NCI-H146 (cell line): ENCODE measurements around the gene NDE1.
A peak's percentile ranks its signal among the peaks of the same experiment; 100 is the strongest.
"Not testable (repeated sequence)": the region's sequence is repeated elsewhere in the genome, so short reads cannot be mapped to it uniquely, and the experiment has no call there.

Source experiments
- DNase-seq: peaks from one replicate; lab custom pipeline; 2025; lab: John Stamatoyannopoulos, UW

NDE1 gene

DNA sequence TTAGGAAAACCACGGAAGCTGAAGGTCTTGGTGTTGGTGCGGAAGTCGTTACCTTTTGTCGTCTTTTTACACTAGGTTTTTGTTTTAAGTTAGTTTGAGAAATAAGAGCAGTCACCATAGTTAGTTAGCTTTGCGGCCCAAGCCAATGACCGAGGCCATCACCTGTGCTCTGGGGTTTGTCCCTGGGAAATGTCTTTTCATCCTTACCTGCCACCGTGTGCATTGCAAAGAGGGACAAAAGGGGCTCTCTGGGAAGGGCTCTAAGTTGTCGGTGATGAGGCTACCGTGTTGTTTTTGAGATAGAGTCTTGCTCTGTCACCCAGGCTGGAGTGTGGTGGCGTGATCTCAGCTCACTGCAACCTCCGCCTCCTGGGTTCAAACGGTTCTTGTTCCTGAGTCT, 49.8 kb downstream of the NDE1 start:
- DNase-seq: no peak

DNA sequence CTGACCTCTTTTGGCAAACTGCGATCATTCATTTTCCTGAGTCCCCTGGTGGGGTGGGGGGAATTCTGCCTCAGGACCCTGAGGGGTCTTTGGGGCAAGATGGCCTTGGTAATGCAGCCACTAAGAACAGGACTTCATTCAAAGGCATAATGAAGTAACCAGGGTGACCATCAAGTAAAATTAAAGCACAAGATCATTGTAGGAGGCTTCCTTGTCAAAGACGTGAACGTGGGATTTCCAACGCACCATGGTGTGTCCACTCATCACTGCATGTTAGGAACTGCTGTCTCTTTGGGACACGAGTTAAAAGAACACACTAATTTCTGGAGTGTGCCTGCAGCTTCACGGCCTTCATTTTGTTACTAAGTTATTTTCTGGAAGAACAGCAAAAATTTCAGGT, 51.3 kb downstream of the NDE1 start:
- DNase-seq: no peak

DNA sequence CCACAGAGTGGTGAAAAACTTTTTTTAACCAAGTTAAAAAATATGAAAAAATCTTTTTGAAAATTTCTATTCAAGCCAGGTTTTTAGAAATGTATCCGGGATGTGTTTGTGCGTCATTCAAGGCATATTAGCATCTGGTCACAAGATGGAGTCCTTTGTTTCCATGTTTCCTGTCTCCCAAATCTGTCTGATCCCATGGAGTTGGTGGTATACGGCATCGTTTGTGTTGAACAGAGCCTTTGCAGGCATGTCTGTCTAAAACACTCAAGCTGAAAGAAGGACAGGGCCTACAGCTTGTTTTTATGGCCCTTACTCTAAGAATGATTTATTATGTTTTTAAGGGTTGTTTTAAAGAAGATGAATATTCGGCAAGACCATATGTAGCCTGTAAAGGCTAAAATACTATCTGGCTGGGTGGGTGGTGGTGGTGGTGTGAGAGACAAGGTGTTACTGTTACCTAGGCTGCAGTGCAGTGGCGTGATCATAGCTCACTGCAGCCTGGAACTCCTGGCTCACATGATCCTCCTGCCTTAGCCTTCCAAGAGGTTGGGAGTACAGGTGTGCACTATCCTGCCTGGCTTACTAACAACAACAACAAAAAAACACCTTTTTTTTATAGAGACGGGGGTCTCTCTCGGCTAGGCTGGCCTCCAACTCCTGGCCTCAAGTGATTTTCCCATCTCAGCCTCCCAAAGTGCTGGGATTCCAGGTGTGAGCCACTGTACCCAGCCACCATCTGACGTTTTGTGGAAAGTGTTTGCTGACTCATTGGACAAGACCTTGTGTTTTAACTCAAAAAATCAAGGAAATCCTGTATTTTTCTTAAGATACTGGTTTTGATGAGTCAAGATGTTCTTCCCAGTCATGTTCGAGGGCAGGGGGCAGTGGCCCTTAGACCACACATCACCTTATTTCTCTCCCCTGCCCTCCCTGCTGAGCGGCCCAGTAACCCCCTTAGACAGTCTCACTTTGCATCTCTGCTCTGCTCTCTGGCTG, 52.2 kb downstream of the NDE1 start:
- DNase-seq: no peak

DNA sequence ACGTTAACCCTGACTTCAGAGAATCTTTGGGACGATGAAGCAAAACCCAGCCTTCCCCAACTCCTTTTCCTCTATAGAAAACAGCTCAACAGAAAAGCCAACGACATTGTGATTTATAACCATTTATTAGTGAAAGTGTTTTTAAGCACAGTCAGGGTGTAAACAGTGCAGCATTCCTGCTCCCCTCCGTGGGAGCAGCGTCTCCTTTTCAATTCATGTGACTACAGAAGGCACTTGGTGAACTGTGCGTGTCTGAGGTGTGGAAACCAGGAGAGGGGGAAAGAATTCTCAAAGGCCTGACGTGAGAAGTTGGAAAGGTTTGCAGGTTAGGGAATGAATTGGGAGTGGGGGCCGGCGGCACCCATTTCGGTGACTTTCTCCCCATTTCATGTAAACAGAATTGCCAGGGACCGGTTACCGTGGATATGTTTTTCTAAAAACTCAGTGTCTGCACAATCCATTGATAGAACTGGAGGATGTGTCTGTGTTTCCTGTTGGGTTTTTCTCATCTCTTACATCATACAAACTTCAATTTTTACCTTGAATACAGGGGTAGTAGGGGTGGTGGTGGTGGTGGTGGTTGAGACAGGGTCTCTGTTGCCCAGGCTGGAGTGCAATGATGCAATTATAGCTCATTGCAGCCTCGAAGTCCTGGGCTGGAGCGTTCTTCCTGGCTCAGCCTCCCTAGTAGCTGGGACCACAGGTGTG, 53.1 kb downstream of the NDE1 start:
- DNase-seq: no peak

DNA sequence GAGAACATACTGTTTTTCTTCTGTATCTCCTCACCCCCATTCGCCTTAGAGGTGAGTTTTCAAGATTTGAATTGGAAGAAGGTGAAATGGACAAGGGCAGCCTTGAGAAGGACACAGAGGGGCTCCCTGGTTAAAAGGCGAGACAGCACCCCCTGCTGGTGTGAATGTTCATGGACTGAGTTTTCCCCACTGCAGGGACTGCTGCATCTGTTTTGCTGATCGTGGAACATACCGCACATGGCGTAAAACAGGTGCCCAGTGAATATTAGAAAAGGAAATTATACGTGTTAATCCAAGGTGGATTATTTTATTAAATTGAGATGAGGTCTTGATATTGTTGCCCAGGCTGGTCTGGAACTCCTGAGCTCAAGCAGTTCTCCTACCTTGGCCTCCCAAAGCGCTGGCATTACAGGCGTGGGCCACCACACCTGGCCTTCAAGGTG, 54.5 kb downstream of the NDE1 start:
- DNase-seq: peak; percentile 59

DNA sequence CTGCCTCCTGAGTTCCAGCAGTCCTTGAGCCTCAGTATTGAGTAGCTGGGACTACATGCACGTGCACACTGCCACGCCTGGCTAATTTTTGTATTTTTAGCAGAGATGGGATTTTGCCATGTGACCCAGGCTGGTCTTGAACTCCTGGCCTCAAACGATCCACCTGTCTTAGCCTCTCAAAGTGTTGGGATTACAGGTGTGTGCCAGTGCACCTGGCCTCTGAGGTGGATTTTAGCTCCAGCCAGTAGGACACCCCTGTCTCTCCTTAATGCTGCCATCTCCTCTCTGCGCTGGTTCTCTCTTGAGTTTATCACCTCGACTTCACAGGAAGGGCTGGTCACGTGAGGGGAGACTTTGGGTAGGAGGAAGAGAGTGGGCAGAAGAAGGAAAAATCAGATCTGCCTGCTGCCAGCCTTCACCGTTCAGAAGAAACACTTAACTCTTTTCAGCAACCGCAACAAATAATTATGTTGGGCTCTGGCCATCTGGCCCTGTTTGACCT, 55.1 kb downstream of the NDE1 start:
- no peak for DNase-seq

DNA sequence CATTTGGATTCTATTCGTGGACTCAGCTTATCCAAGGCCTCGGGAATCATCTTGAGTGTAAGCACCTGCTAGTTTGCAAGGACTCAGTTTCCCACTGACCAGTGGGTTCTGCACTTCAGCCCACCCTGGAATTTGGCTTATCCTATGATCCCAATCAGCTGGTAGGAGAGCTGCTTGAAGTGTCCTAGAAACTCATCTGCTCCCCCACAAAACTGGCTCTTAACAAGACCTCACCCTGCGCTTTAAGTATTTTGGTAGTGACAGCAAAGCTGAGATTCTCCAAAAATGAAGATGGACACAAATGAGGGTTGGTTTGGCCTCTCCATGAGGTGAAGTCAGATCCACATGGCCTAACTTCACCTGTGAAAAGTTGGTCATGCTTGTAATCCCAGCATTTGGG, 57.3 kb downstream of the NDE1 start:
- DNase-seq: no peak

DNA sequence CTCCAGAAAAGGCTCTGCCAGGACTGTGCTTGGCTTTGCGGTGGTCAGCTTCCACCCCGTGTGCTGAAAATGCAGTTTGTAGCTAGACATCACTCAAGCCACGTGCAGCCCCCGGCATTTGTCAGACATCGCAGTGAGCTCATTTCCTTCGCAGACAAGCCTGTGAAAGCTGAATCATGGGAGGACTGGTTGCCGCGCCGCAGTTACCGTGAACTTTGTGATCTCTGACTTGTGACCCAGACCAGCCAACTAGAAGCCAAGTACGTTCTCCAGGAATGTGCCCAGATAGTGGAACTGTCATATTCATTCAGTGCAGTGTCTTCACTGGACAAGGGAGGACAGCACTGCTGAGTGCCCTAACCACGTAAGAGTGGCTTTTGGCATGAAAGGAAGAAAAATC, 58.1 kb downstream of the NDE1 start:
- no peak for DNase-seq

DNA sequence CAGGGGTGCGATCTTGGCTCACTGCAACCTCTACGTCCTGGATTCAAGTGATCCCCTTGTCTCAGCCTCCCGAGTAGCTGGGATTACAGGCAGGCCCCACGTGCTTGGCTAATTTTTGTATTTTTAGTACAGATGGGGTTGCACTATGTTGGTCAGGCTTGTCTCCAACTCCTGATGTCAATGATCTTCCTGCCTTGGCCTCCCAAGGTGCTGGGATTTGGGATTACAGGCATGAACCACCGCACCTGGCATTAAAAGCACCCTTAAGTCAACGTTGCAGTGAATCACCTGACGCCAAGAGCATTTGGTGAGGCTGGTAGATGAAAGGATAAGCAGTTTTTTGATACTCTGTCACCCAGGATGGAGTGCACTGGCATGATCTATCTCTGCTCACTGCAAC, 59.0 kb downstream of the NDE1 start:
- DNase-seq: no peak

DNA sequence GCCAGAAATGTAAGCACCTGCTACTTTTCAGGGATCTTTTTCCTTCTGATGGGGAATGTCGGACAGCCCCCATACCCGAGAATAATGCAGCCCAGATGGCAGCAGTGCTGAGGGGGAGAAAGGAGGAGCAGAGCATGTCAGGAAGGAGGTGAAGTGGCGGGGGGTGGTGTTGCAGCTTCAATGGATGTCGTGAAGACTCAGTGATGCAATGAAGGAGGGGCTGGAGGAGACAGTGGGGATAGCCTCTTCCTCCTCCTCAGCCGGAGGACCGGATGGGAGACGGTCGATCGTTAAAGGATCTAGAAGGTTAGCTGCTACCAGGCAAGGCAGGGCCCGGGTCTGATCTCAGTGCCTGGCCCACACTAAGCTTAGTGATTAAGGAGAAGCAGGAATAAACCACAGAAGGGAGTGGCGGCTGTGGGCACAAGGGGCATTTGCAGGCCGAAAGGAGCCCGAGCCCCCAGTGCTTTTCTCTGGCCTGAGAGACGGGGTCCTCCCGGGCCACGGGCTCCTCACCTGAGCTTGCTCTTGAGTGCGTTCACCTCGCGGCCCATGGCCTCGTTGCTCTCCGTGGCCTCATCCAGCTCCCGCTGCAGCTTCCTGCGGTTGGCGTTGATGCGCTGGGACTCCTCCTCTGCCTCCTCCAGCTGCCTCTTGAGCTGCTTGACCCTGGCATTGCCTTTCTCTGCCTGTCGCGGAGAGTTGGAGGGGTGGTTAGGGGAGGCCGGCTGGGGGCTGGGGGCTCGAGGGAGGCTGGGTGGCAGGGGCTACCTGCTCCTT, 64.5 kb downstream of the NDE1 start:
- no peak for DNase-seq

DNA sequence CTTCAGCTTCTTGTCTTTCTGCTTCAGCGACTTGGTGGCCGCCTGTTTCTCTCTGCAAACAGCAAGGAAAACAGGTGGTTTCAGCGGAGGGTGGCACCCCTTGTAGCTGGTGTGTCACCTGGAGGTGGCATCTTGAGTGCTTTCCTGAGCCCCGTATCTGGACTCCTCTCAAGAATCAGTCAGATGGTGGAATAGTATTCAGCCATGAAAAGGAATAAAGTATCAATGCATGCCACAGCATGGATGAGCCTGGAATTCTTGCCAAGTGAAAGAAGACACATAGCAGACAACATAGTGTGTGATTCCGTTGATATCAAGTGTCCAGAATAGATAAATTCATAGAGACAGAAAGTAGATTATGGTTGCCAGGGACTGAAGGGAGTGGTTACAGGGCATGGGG, 65.2 kb downstream of the NDE1 start:
- DNase-seq: no peak

DNA sequence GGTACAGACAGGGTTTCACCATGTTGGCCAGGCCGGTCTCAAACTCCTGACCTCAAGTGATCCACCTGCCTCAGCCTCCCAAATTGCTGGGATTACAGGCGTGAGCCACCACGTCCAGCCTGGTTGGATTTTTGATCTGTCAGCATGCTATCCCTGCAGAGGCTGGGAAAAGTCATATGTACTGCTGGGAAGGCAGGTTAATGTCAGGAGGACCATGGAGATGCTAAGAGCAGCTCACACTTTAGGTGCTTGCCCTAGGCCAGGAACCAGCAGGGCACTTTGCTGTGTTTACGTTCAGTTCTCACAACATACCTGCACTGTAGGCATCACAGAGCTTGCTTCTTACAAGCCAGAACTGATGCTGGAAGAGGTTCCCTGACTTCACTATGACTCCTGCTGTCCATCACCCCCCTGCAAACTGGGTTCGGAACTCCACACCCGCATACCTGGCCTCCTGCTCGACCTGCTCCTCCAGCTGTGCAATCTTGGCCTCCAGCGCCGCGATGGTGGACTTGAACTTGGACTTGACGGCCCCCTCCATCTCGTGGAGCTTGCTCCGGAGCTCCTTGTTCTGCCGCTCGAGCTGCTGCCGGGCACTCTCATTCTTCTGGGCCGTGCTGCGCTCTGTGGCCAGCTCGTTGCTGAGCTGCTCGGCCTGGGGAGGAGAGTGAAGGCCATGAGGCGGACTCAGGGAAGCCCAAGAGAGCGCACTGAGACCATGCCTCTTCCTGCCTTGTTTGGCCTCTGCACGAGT, 66.8 kb downstream of the NDE1 start:
- DNase-seq: no peak

DNA sequence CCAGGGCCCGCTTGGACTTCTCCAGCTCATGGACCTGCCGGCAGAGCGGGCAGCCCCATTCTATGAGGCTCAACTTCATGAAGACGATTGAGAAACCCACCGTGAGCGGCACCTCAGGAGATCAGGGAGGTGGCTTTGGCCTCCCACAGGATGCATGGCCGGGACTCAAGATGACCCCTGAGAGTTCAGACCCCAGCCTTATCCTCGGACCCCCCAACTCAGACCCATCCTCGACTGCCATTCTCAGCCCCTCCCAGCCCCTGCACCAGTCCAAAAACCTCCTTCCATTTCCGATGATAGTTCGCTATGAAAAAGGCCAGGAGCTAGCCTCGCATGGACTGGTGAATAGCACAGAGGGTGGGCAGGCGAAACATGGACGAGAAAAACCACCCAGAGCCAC, 71.0 kb downstream of the NDE1 start:
- DNase-seq: no peak

DNA sequence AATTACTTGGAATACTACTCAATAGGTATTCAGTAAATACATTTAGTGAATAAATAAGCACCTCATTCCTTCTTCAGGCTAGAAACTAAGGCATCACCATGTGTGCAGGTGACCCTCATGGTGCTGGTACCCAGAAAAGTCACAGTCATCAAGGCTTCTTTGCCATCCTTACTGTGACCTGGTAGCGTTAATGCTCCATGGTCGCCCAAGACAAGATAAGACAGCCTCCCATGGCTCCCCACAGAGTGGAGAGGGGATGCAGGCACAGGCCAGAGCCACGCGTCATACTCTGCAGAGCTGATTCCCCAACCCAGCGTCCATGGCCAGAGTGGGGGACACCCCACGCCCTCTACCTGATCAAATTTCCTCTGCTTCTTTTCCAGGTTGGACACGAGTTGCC, 73.8 kb downstream of the NDE1 start:
- DNase-seq: no peak

DNA sequence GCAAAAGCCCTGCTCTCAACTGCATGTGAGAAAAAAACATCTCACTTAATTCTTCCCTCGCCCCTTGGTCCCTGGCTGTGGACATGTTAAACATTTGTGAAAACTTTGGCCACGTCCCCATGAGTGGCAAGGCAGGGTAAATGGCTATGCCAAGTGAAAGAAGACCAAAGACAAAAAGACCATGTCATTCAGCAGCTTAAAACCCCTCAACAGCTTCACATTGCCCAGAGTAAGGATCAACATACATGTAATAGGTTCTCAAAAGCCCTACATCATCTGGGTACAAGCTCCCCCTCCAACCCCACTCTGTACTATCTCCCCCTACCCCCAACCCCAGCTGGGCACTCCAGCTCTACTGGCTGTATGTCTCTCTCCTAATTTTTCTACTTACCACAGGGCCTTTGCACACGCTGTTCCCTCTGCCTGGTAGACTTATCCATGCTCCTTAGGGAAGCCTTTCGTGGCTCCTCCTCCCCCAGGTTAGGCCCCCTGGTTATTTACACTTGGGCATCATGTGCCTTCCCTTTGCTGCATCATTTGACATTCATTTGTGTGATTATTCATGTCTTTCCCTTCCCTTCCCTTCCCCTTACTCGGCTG, 75.7 kb downstream of the NDE1 start:
- no peak for DNase-seq

DNA sequence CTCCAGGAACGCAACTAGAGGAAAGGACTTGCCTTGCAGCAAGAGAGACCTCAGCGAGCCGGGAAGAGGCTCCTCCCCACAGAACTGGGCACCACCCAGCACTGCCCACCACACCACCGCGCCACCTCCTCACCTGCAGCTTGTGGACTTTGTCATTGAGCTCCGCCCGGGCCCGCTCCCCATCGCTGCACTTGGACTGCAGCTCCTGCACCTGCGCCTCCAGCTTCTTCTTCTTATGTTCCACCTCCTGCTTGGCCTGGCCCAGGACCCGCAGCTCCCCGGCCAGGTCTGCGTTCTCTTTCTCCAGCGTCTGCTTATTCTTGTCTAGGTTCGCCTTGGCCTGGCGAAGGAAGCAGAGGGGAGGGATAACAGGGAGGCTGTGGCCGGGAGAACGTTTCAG, 76.7 kb downstream of the NDE1 start:
- DNase-seq: no peak

DNA sequence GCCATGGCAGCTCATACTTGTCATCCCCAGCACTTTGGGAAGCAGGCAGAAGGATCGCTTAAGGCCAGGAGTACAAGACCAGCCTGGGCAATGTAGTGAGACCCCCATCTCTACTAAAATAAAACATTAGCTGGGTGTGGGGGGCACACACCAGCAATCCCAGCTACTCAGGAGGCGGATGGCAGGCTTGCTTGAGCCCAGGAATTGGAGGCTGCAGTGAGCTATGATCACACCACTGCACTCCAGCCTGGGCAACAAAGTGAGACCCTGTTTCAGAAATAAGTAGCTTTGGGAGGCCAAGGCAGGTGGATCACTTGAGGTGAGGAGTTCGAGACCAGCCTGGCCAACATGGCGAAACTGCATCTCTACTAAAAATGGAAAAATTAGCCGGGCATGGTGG, 77.7 kb downstream of the NDE1 start:
- not testable (repeated sequence) for DNase-seq

DNA sequence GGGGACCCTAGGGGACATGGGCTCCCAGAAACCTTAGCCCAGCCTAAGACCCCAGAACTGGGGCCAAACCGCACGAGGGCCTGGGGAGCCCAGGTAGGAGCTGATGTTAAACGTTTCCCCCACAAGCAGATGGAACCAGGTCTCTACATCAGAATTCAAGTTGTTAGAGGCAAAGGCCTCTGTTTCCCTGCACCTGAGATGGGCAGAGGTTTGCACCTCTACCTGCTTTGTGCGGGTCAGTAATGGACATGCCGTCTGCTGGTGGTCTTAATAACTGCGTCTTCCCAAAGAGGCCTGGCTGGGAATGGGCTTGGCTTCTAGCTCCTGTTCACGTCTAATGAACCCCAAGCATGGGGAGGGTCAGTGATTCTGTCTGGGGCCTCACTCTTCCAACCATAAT, 79.1 kb downstream of the NDE1 start:
- no peak for DNase-seq

DNA sequence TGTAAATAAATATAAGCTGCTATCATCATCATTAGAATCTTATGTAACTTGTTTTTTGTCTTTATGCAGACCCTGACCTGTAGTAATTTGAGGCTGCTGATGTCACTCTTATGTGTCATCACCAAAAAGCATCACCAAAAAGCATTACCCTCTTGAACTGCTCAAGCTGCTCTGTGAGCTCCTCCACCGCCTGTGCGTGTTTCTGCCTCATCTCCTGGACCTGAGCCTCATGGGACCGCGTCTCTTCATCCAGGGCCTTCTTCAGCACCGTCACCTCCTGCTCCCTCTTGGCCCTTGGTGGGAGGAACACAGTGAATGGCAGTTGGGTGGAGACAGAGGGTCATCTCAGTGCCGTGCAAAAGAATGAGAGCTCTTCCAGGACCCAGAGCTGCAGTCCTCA, 82.4 kb downstream of the NDE1 start:
- DNase-seq: no peak

DNA sequence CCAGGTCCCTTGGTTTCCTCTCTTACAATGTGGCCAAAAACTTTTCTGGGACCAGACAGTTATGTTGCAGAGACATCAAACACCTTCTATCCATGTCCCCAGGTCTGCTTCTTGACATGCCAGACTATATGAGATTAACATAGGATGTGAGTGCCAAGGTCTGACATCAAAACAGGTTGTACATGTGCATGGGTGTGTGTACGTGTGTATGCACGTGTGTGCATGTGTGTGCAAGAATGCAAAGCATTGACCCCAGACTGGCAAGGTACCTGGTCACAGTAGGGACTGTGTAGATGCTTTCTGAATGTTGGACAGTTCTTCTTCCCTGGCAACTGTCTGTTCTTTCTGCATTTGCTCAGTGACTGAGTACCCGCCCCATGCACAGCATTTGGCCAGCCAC, 85.6 kb downstream of the NDE1 start:
- no peak for DNase-seq

DNA sequence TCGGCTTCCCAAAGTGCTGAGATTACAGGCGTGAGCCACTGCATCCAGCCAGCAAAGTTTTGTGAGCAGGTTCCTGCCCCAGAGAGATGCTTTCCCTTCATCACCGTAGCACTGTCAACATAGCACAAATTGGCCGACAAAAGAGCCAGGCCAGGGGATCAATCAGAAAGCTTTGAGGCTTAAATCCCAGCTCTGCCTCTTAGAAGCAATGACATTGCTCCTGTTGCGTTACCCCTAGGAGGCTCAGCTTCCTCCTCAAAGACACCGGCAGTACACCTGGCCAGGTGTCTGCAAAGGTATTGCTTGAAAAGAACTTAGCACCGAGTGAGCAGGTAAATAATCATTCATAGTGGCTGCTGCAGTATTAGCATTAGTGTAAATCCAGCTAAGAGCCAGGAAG, 86.5 kb downstream of the NDE1 start:
- DNase-seq: no peak
